HepG2 (cell line): ENCODE measurements around the gene ARHGAP32. TPM values are rescaled to one million over a fixed set of nuclear protein-coding genes. Genes with fewer than 3 reads are reported as not detected.

ENCODE experiments used
- ARNT ChIP-seq: fragments of 450-650 bp; IDR thresholded peaks from 2 replicates; pipeline ENCODE4 v1.6.1; 2017
- ATF2 ChIP-seq: sonication (generic); formaldehyde crosslinking; IDR thresholded peaks from 2 replicates; pipeline ENCODE4 v1.4.0; 2020; ENCODE audit warnings: missing genetic modification reagents
- HCFC1 ChIP-seq: fragments of 150-350 bp; IDR thresholded peaks from 2 replicates; pipeline ENCODE4 v1.6.1; 2014; ENCODE audit warnings: low read depth, low read length
- STAT6 ChIP-seq: sonication (generic); formaldehyde crosslinking; IDR thresholded peaks from 2 replicates; pipeline ENCODE4 v1.4.0; 2020; ENCODE audit warnings: missing genetic modification reagents, mild to moderate bottlenecking, borderline replicate concordance
- ZBTB40 ChIP-seq, 2 experiments: fragments of 450-650 bp in 1 of 2; sonication (generic) in 1 of 2; formaldehyde crosslinking in 1 of 2; IDR thresholded peaks; 2 replicates each; pipeline versions ENCODE4 v1.6.1 to v1.8.0; 2016 to 2022; ENCODE audit warnings: antibody characterized with exemption in 1 of 2, mild to moderate bottlenecking in 1 of 2, missing genetic modification reagents in 1 of 2
- ZGPAT ChIP-seq: IDR thresholded peaks from 2 replicates; pipeline ENCODE4 v1.6.1; 2016; ENCODE audit warnings: mild to moderate bottlenecking
- ZNF350 ChIP-seq: sonication (generic); formaldehyde crosslinking; IDR thresholded peaks from 2 replicates; pipeline ENCODE4 v1.4.0; 2020; ENCODE audit warnings: mild to moderate bottlenecking, low read depth, missing genetic modification reagents, borderline replicate concordance
- ZNF597 ChIP-seq: sonication (generic); formaldehyde crosslinking; IDR thresholded peaks from 2 replicates; pipeline ENCODE4 v1.5.0; 2020; ENCODE audit warnings: missing genetic modification reagents
- ZNF75D ChIP-seq: sonication (generic); formaldehyde crosslinking; IDR thresholded peaks from 2 replicates; pipeline ENCODE4 v1.8.1; 2023; ENCODE audit warnings: missing genetic modification reagents, mild to moderate bottlenecking, borderline replicate concordance
- polyA plus RNA-seq, 8 experiments: library from polyadenylated mRNA; depleted of rRNA in 3 of 8; stranded (reverse) in 7 of 8; unstranded in 1 of 8; fragments of >200 nt; fragmentation: Illumina TruSeq in 4 of 8; extraction: Trizol in 4 of 8; gene quantifications; 2 replicates each; pipeline versions ENCODE4 v1.2.1 to v1.2.3, GENCODE V29; 2011 to 2016; ENCODE audit warnings: low read depth in 4 of 8, missing spikeins in 1 of 8, mixed read lengths in 1 of 8; ENCODE audit not compliant: insufficient read depth in 1 of 8
- total RNA-seq, 5 experiments: library from RNA; depleted of rRNA; stranded (reverse); fragments of >200 nt; fragmentation: Illumina TruSeq; extraction: Trizol; gene quantifications; 2 replicates each; pipeline ENCODE4 v1.2.3, GENCODE V29; 2016; ENCODE audit warnings: low read depth in 1 of 5

ARHGAP32 gene
- total and polyA plus RNA-seq, 2 of the 13 experiments (the other 11 are each of a cell fraction or from before 2014, with no cell fraction given) = 6.3 to 8.2 TPM

- no peak for TF ChIP-seq ZBTB40 (IDR thresholded peaks at IDR 0.05)
- TF ChIP-seq ZBTB40 (CRISPR knock-in tag; IDR thresholded peaks at IDR 0.05) = no peak
- no peak for TF ChIP-seq HCFC1
- no peak for TF ChIP-seq ZNF350 (CRISPR knock-in tag)
- TF ChIP-seq ATF2 = no peak
- TF ChIP-seq ARNT = no peak
- no peak for TF ChIP-seq STAT6
- TF ChIP-seq ZNF75D = no peak
- no peak for TF ChIP-seq ZGPAT
- no peak for TF ChIP-seq ZNF597 (CRISPR knock-in tag)
Measured at GRCh38 chr11:129018991-129019390, 173.1 kb downstream of the ARHGAP32 start (continued).
